ENCODE data around the gene PRCD.

The PRCD gene

DNA sequence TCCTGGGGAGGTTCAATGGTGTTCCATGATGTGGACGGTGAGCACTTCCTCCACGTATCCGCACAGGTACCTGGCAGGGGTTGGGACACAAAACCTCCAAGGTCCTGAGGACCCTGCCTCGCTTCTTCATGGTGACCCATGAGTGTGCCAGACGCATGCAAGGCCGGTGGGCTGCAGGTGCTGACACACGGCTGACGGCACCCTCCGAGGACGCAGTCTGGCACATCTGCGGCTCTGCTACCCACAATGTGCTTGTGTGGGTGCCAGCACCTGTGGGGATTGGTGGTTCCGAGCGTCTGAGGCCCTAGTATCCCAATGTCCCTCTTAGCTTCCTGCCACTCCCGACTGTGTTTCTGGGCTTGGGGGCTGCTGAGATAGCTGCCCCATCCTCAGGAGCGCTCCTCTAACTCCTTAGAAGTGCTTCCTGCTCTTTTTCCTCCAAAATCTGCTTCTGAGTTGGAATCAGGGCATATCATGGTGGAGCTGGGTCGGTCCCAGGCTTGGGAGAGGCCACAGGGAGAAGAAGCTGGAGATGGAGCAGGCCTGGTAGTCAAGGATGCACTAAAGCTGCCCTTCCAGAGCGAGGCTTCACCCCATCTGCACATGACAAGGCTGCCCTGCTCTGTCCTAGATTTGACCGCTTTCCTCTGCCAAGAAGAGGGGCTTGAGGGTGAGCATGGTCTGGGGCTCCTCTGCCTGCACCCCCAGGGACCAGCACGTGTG is 3.9 kb upstream of the PRCD start:
- DNase-seq = no peak
- intact Hi-C loops (cut with DNase I) = no loop called here

DNA sequence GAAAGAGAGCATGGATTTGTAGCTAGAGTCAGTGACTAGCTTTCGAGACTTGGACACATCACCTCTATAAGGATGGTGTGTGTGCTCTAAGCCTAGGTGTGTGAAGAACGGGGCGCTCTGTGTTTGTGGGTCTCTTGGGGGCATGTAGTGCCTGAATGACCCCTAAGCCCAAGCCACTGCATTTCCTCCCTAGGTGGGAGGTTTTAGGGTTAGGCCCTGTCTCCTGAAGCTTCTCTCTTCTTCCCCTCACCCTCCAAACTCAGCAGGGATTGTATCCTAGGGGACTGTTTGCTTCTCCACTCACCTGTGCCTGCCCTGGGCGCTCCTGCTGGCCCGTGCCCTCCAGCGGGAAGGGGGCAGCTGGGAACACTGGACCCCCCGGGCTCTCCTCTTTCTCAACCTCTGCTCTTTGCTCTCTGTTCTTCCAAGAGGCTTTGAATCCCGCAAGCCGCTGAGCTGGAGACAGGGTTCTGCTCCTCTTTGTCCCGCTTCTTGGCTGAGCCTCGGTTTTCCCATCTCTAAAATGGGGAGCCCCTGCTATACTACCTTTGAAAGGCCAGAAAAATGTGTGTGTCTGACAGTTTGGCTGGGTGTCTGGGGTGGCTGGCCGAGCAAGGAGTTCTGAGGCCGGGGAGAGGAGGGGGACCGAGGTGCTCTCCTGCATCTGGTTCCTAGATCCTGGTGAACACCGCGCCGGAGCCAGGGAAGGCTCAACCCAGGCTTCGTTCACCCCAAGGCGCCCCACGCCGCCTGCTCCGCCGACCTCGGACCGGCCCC is 3.1 kb upstream of the PRCD start:
- intact Hi-C loops (cut with DNase I) = no loop called here
- no peak for DNase-seq

DNA sequence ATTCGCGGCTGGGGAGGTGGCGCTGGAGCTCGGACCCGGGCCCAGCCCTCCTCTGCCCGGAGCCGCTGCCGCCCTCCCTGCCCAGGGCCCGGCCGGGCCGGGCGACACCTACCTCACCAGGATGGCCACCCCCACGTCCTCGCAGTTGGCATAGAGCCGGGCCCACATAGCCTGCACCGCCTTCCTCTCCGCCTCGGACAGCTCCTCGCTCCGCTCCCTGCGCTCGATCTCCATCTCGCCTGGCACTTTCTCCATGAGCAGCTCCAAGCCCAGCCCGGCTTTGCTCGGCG is 2.6 kb upstream of the PRCD start:
- peak in 1 of 42 donors; percentile 25 for DNase-seq
- intact Hi-C loops (cut with DNase I) = no loop called here

DNA sequence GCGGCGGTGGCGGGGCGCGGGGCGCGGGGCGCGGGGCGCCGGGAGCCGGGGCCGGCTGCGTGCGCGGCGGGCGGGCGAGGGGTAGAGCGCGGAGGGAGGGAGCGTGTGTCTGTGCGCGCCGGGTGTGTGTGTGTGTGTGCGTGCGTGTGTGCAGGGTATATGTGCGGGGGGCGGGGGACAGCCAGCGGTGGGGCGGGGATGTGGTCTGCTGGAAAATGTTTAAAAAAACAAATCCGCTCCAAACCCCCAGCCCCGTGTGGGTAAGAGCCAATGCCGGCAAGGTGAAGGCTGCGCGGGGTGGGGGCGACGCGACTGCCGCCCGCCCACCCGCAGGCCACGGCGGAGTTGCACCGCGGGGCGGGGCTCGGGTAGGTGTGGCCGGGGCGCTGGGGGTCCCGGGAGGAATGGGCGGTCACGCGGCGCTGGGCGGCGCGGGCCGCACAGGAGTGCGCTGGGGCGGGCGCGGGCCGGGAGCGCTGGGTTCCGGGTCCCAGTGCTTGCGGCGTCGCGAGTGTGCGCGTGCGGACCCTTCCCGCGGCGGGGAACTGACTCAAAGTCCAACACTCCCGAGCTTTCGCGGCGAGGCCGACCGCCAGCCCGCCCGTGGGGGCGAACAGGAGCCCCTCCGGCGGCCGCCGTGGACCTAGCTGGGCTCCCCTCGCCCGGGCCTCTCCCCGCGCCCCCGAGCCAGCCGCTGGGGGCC is 2.1 kb upstream of the PRCD start, which contains the start of gene CYGB:
Gene CYGB (minus strand): TSS at position 132 of the 703 bp plus-strand sequence. CDS start 167 bp downstream, outside the sequence.
- DNase-seq = peak in 1 of 42 donors; percentile 29
- intact Hi-C loops (cut with DNase I) = no loop called here

DNA sequence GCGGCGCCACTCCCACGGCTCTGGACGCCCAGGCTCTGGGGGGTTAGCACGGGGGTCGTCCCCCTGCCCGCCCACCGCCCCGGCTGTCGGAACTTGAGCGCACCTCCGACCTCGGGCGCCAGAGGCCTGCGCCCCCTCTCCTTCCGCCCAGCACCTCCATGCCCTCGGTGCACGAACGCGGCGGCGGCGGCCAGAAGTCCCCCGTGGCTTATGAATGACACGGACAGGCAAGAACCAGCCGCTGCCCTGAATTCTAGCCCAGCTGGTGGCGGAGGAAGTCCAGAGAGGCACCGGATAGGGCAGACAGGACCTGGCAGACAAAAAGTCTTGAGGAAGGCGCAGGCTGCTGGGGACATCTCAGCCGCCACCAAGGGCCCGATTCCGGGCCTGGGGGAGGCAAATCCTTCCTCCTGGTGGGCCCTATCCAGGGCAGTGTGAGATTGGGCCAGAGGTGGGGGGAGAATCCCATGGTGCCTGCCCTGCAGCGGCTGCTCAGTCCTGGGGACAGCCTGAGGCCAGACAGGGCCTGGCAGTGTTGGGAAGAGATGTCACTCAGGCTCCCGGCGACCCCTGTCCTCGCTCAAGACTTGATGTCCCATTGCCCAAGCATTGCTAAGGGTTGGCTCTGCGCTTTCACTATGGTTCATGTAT is 1.4 kb upstream of the PRCD start:
- intact Hi-C loops (cut with DNase I) = no loop called here

DNA sequence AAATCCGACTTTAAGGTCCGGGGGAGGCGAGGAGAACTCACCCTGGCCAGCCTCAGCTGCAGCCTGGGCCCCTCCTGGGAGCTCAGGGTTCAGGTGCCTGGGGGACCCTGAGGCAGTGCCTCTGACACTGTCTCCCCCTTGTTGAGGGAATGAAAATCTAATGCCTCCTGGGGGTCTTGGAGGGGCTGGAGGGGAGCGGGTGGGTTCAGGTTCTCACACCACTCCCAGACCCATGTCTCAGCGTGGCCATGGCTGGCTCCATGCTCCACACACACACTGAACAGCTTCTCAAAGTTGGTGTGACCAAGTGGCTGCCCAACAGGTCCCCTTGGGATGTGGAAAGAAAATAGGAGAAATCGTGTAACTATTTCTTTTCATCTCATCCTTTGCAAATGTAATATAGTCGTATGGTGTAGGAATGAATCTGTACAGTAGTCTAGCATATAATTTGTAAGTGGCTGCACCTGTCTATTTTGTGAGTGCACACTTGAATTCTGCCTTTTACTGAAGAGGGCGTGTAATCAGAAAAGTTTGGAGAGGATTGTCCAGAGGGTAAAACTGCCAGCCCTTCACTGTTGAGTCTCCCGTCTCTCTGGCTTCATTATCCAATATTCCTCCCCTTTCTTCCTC is 788 bp upstream of the PRCD start:
- DNase-seq = no peak
- intact Hi-C loops (cut with DNase I) = no loop called here

More for the DNA sequence above, 1.4 kb upstream of the PRCD start:
- DNase-seq = no peak

DNA sequence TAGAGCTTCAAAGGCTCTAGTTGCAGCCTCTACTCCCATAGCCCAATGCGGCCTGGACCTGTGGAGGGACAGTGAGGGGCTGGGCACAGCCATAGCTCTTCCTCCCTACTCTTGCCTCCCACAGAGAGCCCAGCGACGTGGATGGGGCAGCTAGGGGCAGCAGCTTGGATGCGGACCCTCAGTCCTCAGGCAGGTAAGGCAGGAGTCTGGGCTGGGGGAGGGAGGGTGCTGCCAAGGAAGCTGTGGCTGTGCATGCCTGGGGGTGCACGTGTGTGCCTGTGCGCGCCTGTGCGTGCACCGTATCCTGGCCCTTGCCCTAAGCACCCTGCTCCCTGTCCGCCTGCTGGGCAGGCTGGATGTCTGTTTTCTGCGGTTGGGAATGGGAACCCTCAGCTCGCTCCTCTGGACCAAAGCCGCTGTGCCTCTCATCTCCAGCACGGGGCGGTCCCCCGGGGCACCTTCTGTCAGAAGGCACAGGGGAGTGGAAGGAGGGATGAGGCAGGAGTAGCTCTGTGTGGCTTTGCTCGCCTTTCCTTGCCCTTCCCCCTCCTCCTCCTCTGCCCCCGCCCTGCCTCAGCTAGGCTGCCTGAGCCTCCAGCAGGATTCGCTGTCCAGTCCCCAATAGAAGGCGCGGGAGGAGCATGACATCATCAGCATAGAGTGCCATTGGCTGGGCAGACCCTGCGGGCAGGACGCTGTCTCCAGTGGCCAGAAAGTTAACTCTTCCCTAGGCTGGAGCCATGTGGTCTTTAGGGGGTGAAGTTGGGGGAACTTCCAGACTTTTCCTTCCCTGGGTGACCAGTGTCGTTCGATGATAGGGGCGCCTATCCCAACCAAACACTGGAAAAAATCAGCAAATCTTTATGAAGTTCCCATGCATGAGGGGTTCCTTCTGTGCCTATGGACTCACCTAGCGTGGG is 797 bp downstream of the PRCD start:
- intact Hi-C loops (cut with DNase I) = no loop called here
- peak; percentile 85 to 98 (median 96) for DNase-seq

DNA sequence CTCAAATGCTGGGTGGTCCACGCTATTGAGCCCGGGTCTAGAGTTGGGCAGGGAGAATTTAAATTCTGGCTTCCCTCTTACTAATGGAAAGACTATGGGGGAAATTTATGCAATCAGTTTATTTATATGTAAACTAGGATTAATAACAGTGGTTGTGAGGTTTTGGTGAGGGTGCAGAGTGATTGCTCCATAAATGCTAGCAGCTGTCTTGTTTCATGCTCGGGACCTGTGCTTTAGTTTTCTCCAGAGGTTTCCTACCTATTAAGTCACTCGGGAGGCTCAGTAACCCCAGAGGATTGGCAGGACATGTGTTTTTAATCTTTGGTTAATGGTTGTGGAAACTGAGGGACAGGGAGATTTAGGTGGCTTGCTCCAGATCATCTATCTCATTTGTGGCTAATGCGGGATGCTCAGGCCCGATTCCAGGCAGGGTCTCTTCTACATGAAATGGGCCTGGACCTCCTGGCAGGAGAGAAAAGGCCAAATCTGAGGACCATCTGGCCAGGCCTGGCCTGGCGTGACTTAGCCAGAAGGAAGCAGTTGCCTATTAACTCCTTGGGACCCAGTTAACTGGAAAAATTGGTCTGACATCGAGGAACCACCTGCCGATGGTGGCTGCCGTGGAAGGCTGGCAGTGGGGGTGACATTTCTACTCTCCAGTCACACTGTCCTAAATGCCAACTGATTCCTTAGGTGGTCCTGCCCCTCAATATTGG is 2.1 kb downstream of the PRCD start:
- intact Hi-C loops (cut with DNase I) = no loop called here
- DNase-seq = no peak

DNA sequence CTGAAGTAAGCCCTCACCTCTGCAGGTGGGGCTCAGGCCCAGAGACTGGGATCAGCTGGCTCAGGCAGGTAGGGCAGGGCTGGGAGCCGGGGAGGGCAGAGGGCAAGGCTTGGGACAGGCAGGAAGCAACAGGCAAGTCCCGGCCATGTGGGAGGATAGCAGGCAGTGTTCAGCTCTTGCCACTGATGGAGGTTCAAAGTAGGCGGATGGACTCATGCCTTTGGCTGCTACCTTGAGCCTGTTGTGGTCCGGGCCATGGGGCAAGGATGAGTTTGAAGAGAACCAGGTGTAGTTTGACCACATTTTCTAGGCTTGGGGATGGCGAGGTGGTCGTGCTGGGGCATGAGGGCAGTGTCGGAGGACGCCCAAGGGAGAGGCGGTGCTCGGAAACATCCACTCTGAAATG is 2.7 kb downstream of the PRCD start:
- no peak for DNase-seq
- intact Hi-C loops (cut with DNase I) = no loop called here

DNA sequence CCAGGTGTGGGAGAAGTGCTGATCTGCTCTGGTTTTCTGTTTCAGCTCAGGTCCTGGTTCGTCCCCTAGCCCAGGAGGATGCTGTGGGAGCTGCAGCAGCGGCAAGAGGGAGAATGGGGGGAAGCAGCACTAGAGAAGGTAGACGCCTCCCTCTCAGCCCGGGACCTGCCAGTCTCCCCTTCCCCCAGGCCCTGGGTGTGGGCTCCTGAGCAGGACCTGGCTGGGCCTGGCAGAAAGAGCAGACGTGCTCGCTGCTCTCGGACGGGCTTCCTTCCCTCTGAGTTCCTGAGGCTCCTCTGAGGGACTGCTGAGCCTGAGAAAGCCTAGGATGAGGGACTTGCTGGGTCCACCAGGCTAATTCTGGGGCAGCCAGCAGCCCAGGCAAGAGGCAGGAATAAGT is 3.1 kb downstream of the PRCD start:
- intact Hi-C loops (cut with DNase I) = no loop called here
- no peak for DNase-seq

DNA sequence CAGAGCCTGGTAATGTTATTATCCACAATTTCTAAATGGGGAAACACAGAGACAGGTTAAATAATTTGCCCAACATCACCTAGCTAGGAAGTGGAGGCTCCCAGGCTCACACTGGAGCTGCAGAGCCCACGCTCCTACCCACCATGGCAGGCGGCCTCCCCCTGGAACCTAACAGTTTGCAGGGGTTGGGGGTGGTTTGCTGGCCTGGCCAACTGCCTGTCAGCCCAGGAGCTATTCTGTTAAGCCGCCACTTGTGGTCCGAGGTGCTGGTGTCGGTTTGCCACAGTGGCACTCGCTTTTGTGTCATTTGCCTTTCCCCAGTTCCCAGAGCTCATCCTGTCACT is 3.6 kb downstream of the PRCD start:
- intact Hi-C loops (cut with DNase I) = no loop called here
- DNase-seq = peak in 5 of 42 donors; percentile 28 to 62 (median 49)

DNA sequence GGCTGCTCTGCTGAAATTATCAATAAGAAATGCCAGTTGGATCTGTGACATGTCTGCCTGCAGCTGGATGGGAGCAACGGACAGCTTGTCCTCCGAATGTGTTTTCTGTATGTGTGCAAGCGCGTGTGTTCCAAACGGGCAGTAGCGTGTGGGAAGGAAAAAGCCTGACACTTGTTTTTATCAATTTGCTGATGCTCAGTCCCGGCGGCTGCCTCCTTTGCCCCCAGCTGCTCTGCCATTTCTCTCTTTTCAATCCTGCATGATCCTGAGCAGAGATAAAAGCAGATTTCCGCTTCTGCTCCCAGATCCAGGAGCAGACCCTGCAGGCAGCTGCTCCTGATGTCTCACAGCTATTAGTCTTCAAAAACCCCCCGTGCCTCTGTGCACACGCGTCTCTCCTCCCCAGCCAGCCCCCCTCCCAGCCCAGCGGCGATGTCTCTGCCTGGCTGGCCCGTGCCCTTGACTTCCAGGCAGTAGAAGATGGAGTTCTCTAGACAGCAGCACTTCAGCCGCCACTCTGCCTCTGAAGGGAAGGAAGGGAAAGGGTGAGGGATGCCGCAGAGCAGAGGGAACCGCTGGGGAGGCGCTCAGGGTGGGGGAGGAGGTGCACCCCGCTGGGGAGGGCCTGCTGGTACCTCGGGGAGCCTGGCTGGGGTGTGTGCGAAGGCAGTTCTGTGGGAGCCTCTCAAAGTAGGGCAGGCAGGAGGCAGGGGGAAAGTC is 4.1 kb downstream of the PRCD start:
- intact Hi-C loops (cut with DNase I) = no loop called here
- DNase-seq = peak in 41 of 42 donors; percentile 46 to 89 (median 76)

DNA sequence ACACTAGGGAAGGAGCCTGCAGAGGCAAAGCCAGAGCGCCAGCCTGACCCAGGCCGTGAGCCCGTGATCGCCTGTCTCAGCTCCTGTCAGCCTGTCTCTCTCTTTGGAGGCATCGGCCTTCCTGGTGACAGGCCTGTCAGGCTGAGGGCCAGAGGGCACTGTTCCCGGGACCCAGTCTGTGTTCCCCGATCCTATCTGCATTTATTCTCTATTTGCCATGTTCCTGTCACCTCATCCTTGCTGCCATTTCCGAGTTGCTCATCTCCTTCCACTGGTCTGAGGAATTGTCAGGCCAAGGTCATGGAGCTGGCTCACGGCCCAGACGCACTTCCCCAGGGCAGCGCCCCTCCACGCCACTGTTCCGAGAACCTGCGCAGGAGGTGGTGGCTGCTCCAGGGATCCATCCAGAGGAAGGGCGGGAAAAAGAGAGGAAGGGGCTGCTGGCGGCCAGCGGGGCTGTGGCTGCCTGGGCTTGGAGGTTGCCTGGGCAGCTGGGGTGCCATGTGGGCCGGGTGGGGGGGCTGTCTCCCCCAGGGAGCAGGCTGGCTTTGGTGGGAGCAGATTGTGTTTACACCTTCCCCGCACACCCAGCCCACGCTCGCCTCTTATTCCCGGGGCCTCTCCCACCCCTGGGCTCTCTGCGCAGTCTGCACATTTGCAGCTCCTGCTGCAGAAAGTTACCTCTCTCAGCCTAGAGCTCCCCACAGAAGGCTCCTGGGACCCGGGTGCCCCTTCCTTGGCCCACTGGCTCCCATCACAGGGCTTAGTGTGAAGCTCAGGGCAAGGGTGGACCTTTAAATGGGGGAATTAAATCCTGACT is 4.9 kb downstream of the PRCD start:
- intact Hi-C loops (cut with DNase I) = no loop called here
- DNase-seq = peak in 18 of 42 donors; percentile 41 to 73 (median 60)

DNA sequence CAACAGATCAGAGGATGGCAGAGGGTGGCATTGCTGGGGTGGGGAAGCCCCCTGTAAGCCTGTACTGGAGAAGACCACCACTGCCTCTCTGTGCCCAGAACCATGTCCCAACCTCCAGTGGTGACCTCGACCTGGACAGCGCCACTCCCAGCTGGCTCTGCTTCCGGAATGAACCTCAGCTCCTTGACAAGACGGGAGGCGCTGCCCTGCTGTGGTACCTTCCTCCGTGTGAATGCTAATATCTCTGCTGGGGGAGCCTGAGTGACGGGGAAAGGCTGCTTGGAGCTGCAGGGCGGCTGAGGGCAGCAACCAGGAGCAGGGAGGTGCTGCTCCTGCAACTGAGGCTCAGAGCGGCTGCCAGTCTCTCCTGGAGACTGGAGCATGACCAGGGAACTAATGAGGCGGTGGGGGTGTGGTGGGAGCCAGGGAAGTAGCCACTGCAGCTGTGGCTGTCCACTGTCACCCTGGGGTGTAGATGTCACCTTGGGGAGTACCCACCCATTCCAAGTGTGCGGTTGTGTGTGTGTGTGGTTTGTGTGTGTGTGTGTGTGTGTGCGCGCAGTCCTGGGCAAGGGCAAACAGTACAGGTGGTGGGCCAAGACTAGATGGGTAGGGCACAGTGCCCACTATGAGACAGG is 6.2 kb downstream of the PRCD start:
- intact Hi-C loops (cut with DNase I) = loop anchor here (1.0 kb wide), 1 partner anchor 23 kb away; no protein-coding TSS in a partner anchor
- peak in 14 of 42 donors; percentile 38 to 73 (median 61) for DNase-seq

DNA sequence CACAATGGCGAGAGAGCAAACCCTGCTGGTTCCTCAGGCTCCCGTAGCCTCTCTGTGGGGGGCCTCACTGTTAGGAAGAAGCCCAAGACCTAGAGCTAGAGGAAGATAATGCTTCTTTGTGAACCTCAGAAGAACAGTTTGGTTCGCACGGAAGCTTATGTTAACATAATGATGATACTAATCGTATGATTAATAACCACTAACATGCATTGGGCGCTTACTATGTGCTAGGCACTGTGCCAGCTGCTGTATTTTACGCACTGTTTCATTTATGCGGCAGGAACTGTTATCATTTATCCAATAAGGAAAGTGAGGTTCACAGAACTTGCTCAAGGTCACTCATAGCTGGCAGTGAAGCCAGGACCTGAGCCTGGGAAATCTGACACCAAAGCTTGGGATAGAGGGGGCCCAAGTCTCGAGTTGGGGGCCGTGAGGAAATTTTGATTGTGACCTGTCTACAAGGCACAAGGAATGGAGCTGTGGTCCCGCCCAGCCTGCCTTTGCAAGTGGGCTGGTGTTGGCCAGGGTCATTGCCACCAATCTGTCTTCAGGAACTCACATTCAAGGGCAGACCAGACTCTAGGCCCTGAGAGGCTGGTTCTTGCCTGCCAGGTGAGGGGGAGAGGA is 6.8 kb downstream of the PRCD start:
- no peak for DNase-seq
- intact Hi-C loops (cut with DNase I) = loop anchor here (1.0 kb wide), 1 partner anchor 23 kb away; no protein-coding TSS in a partner anchor
